PC-9 (cell line): ENCODE results near the gene WDR5. TPM values are rescaled to one million over a fixed set of nuclear protein-coding genes. Genes with fewer than 3 reads are reported as not detected.

Experiments
- BruUV-seq: library from RNA; stranded (reverse); fragments of 400-500 nt; replicated peaks from 2 replicates; lab custom pipeline; 2021; lab: Mats Ljungman, UMichigan
- CTCF ChIA-PET: fragments of 300-600 bp; sonication (Branson Sonifier 250); formaldehyde crosslinking; loops from one replicate; lab custom pipeline; 2022; ENCODE audit warnings: antibody characterized with exemption; lab: Charles Lee
- POLR2A ChIA-PET: fragments of 300-600 bp; sonication (Branson Sonifier 250); formaldehyde crosslinking; loops from one replicate; lab custom pipeline; 2022; ENCODE audit warnings: antibody characterized with exemption; ENCODE audit not compliant: unreplicated experiment; lab: Charles Lee
- DNase-seq, 2 experiments: peaks; one replicate each; pipeline versions ENCODE4 v3.0.0 to v3.0.0-alpha.2; 2015 to 2022; ENCODE audit warnings: mixed read lengths in 1 of 2
- H2AFZ ChIP-seq: fragments of 200-600 bp; sonication (generic); 2 replicates; pipeline ENCODE4 v1.8.1; 2017; ENCODE audit warnings: antibody characterized with exemption
- H3F3A ChIP-seq: fragments of 200-600 bp; sonication (generic); 2 replicates; pipeline ENCODE4 v1.8.1; 2017; ENCODE audit warnings: antibody characterized with exemption, mild to moderate bottlenecking, low read depth; ENCODE audit not compliant: insufficient read depth
- H3K27ac ChIP-seq: fragments of 200-600 bp; sonication (generic); 2 replicates; pipeline ENCODE4 v1.6.1; 2016; ENCODE audit warnings: mixed run types
- H3K27me3 ChIP-seq: fragments of 200-600 bp; sonication (generic); 2 replicates; pipeline ENCODE4 v1.6.1; 2016; ENCODE audit warnings: low read depth, mixed run types; ENCODE audit not compliant: insufficient read depth
- H3K36me3 ChIP-seq: fragments of 200-600 bp; sonication (generic); 2 replicates; pipeline ENCODE4 v1.6.1; 2016; ENCODE audit warnings: low read depth, mixed run types
- H3K4me1 ChIP-seq: fragments of 200-600 bp; sonication (generic); replicated peaks from 2 replicates; pipeline ENCODE4 v1.6.1; 2016; ENCODE audit warnings: mixed run types; ENCODE audit not compliant: insufficient read depth
- H3K4me2 ChIP-seq: fragments of 200-600 bp; sonication (generic); 2 replicates; pipeline ENCODE4 v1.6.1; 2017; ENCODE audit warnings: mixed run types
- H3K4me3 ChIP-seq: fragments of 200-600 bp; sonication (generic); 2 replicates; pipeline ENCODE4 v1.6.1; 2016; ENCODE audit warnings: mixed run types
- H3K79me2 ChIP-seq: fragments of 200-600 bp; sonication (generic); 2 replicates; pipeline ENCODE4 v1.6.1; 2017; ENCODE audit warnings: low read depth, mixed run types
- H3K9me2 ChIP-seq: fragments of 200-600 bp; sonication (generic); 2 replicates; pipeline ENCODE4 v1.8.1; 2017; ENCODE audit warnings: mild to moderate bottlenecking; ENCODE audit not compliant: insufficient read depth
- H3K9me3 ChIP-seq: fragments of 200-600 bp; sonication (generic); 2 replicates; pipeline ENCODE4 v1.8.1; 2016; ENCODE audit warnings: low read depth; ENCODE audit not compliant: insufficient read depth
- H4K20me1 ChIP-seq: fragments of 200-600 bp; sonication (generic); 2 replicates; pipeline ENCODE4 v1.8.1; 2017; ENCODE audit not compliant: insufficient read depth
- CTCF ChIP-seq: fragments of 200-600 bp; sonication (generic); conservative IDR thresholded peaks from 2 replicates; pipeline ENCODE4 v1.6.1; 2017; ENCODE audit warnings: mixed run types, antibody characterized with exemption, mild to moderate bottlenecking, moderate library complexity
- EZH2 ChIP-seq: fragments of 200-600 bp; sonication (generic); IDR thresholded peaks from 2 replicates; pipeline ENCODE4 v1.8.0; 2017; ENCODE audit warnings: antibody characterized with exemption, low read depth
- intact Hi-C: fragments of 100-400 bp; cut with micrococcal nuclease; formaldehyde crosslinking; loops from one replicate; pipeline ENCODE4 v1.10.0; 2022; ENCODE audit not compliant: unreplicated experiment
- total RNA-seq: library from RNA; stranded (reverse); gene quantifications from 2 replicates; pipeline ENCODE4 v1.2.3, GENCODE V29; 2021

WDR5 gene
- total RNA-seq, 1 experiment from 2014 or later, result 53.4 TPM

DNA sequence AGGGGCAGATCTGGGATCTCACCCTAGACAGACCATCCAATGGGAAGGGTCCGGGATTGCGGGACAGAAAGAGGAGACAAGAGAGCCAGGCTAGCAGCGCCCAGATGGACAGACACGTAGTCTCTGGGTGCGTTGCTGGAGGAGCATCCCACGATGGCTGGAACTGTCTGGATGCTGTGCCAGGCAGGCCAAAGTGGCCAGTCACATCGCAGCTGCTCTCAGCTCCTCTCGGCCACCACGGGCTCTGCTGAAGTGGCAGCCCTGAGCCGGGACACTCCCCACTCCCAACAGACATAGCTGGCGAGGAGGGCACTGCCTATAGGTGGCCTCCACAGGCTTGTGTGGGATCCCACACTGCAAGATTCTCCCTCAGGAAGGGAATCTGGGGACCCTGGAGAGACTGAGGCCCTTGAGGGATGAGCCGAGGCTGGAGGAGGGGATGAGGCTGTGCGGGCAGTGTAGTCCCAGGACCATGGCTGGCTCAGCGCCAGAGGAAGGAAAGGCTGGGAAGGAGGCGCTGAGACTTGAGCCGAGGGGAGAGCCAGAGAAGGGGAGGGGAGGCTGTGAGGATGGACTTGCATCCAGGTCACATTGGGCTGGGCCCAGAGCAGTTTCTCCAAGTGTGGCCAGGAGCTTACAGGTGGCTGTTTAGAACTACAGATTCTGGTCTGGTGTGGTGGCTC lies 10.3 kb upstream of the WDR5 start:
- ChIA-PET CTCF (interaction anchor here (0.7 kb wide), 1 partner anchor 9 kb away, joined by 3 read pairs; no protein-coding TSS in a partner anchor), POLR2A (no interaction called here)
- H3K4me2 ChIP-seq, result no peak overlapping the region

DNA sequence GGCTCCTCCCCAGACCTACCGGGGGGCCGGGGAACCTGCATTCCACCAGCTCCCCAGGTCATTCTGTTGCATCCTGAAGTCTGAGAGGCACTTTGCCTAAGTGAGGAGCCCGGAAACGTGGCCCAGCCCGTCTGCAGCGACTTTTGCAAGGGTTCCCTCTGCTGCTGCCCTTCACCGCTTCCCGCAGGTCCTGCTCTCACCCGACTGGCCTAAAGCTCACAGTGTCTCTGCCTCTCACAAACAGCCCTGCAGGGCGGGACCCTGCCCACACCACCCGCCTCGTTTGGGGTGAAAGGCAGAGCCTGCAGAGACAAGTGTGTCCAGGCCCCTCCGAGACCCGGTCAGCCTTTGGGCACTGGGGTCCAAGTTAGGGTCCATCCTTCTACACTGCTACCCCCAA lies 9.5 kb upstream of the WDR5 start:
- TF ChIP-seq CTCF (no peak), EZH2 (no peak)
- no peaks in the 10 kb centered on the region for H3K79me2 ChIP-seq
- H3K9me2 ChIP-seq, result no peaks in the 10 kb centered on the region
- H3K4me2 ChIP-seq, result no peak overlapping the region
- H3K36me3 ChIP-seq, result no peaks in the 10 kb centered on the region
- no peaks in the 10 kb centered on the region for H3K27me3 ChIP-seq
- peaks cover 7% of the 10 kb centered on the region; the same call in 1 of the 2 replicates for H3K4me1 ChIP-seq
- intact Hi-C loops, result no loop called here
- ChIA-PET CTCF (no interaction called here), POLR2A (no interaction called here)
- no TSS peak for BruUV-seq
- no peak overlapping the region for H3K4me3 ChIP-seq
- H4K20me1 ChIP-seq, result no peaks in the 10 kb centered on the region
- H3F3A ChIP-seq, result no peaks in the 10 kb centered on the region
- H3K27ac ChIP-seq, result no peak overlapping the region
- no peak overlapping the region for H2AFZ ChIP-seq
- H3K9me3 ChIP-seq, result no peaks in the 10 kb centered on the region
- DNase-seq, result no peak

More for the DNA sequence above, 10.3 kb upstream of the WDR5 start:
- H4K20me1 ChIP-seq, result no peaks in the 10 kb centered on the region
- DNase-seq, result no peak
- BruUV-seq, result no TSS peak
- H3K9me2 ChIP-seq, result no peaks in the 10 kb centered on the region
- no peaks in the 10 kb centered on the region for H3K27me3 ChIP-seq
- no peak for TF ChIP-seq EZH2
- no peak for TF ChIP-seq CTCF
- no peaks in the 10 kb centered on the region for H3K9me3 ChIP-seq
- no peaks in the 10 kb centered on the region for H3F3A ChIP-seq
- no peaks in the 10 kb centered on the region for H3K4me1 ChIP-seq
- H3K36me3 ChIP-seq, result no peaks in the 10 kb centered on the region
- no peak overlapping the region for H2AFZ ChIP-seq
- no peak overlapping the region for H3K4me3 ChIP-seq
- intact Hi-C loops, result no loop called here
- H3K79me2 ChIP-seq, result no peaks in the 10 kb centered on the region
- H3K27ac ChIP-seq, result no peak overlapping the region

DNA sequence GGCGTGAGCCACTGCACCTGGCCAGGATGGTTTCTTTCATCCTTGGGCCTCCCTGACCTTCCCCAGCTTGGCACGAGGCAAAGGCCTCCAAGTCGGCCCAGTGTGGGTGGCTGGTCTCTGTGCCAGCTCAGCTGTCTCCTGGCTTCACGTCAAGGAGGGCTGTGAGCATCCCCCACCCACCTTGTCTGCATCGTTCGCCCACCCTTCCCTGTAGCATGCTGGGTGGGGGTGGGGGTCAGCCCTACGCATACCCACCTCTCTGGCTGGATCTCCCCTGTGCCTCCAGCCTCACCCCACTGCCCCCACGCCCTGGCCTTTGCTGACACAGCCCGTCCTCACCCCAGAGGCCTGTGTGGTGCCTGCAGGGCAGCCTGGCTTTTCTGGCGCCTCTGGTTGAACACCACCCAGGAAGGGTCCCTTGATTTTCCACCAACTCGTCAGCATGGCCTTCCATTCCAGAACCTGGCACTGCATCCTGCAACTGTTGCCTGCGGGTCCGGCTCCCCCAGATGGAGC lies 8.8 kb upstream of the WDR5 start:
- H3K36me3 ChIP-seq, result no peaks in the 10 kb centered on the region
- H3K27me3 ChIP-seq, result no peaks in the 10 kb centered on the region
- ChIA-PET POLR2A (no interaction called here), CTCF (no interaction called here)
- TF ChIP-seq CTCF (no peak), EZH2 (no peak)
- H3K4me2 ChIP-seq, result no peak overlapping the region
- no peak for DNase-seq
- H3K4me3 ChIP-seq, result no peak overlapping the region
- no peaks in the 10 kb centered on the region for H3K9me3 ChIP-seq
- H3K4me1 ChIP-seq, result peaks cover 8% of the 10 kb centered on the region; the same call in 1 of the 2 replicates
- no peak overlapping the region for H2AFZ ChIP-seq
- intact Hi-C loops, result no loop called here
- H4K20me1 ChIP-seq, result no peaks in the 10 kb centered on the region
- H3K27ac ChIP-seq, result no peak overlapping the region
- H3F3A ChIP-seq, result no peaks in the 10 kb centered on the region
- H3K79me2 ChIP-seq, result no peaks in the 10 kb centered on the region
- no TSS peak for BruUV-seq
- no peaks in the 10 kb centered on the region for H3K9me2 ChIP-seq
